NCI-H1048 (cell line): ENCODE data around the gene ZFAND2B.
A peak's percentile ranks its signal among the peaks of the same experiment; 100 is the strongest.
"Not testable (repeated sequence)": the region's sequence is repeated elsewhere in the genome, so short reads cannot be mapped to it uniquely, and the experiment has no call there.

ENCODE experiments used
- DNase-seq: peaks from one replicate; lab custom pipeline; 2025; lab: John Stamatoyannopoulos, UW

The ZFAND2B gene

DNA sequence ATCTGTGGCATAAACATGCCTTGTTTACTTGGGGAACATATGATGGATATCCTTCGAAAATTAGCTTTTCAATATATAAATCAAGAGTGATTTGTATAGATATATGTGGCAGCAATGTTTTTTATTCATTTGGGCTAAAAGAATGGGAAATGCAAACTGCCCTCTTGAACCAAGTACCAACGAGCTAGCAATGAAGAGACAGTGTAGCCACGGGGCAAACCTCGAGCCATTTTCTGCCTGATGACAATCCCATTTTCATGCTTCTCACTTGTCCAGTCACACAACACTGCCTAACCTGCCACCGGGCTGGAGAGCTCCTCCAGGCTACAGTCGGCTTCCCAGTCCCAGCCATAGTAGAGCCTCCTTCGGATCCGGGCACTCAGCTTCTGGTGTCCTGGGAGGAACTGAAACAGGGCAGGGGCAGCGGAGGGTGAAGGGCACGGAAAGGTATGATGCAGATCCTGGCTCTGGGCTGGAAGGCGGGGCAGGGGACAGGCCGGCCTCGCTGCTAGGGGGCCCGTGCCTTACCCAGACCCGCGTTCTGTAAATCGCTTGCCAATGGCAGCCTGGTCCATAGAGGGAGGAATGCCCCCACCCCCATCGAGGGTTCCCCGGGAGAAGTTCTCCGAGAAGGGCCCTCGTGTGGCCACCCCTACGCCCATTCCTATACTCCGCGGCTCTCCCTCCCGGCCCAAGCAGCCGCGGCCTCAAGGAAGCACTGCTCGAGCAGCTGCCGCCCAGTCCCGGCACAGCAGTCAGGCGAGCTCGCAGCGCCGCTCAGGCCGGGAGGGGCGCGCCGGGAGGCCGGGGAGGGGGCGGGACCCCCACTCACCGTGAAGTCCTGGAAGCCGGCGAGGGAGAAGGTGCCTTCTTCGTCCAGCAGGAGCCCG, 30.4 kb upstream of the ZFAND2B start:
- no peak for DNase-seq

DNA sequence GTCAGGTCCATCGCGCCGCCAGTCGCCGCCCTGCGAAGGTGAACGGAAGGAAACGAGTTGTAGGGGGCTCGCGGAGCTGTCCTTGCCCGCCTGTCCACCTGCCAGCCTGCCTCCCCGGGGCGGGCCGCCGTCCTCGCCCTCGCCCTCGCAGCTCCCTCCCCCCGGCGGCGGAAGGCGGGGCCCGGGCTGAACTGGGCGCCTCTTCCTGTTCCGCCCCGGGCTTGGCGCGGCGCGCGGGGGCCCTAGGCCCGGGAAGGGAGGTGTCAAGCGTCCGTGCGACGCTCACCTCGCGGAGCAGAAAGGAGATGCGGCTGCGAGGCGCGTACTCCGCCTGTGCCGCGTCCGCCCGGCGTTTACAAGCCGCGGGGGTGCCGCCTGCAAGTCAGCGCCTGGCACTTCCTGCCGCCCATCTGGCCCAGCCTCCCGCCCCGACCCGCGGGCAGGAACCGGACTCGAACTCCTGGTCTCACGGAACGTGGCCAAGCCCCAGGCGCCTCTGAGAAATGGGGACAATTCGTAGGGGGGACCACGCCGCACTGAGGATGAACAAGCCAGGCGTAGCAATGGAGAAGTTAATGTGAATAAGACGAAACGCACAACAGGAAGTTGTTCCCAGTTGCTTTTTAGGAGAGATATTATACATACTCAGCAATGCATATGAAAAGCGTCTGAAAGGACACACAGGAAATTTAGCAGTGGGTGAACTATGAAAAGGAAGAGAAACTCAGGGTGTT, 29.6 kb upstream of the ZFAND2B start, which contains the start of gene CNPPD1:
CNPPD1 (minus strand) TSS at position 108 of the 734 bp plus-strand sequence; CDS start at position 11, 97 bp downstream.
- peak; percentile 36 for DNase-seq

DNA sequence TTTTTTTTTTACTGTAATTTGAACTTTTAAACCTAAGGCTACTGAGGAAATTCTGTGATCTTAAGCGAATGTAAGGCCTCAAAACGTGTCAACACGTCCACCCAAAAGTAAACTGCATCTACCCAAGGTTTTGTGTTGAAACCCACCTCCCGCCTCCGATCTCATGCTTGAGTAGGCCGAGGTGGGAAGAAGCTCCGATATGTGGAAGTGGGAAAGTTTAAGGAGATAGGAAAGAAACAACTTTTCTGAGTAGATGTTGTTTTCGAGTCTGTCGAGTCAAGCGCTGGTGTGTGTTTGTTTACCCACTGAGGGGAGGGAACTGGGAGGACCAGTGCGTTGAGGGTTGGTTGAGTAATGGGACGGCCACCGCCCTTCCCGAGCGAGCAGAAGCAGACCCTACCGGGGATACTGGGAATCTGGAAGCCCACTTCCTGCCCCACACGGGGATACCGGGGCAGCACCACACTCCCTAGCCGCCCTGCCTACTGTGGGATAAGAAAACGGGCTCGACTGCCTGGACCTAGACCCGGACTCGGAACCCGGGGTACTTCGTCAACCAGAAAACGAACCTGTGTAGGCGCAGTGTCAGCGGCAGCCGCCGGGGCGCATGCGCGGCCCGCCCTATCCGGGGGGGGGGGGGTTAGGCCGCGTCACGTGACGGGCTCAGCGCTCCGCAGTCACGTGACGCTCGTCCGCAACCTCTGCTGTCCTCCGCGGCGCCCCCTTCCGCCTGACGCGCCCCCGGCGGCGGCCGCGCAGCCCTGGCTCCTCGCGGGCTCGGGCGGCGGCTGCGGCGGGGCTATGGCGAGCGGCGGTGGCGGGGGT, 28.8 kb upstream of the ZFAND2B start, which contains the start of gene RETREG2:
RETREG2 (plus strand) TSS at position 724 of the 825 bp plus-strand sequence; CDS start at position 802, 78 bp downstream.
- DNase-seq = peak; percentile 36

DNA sequence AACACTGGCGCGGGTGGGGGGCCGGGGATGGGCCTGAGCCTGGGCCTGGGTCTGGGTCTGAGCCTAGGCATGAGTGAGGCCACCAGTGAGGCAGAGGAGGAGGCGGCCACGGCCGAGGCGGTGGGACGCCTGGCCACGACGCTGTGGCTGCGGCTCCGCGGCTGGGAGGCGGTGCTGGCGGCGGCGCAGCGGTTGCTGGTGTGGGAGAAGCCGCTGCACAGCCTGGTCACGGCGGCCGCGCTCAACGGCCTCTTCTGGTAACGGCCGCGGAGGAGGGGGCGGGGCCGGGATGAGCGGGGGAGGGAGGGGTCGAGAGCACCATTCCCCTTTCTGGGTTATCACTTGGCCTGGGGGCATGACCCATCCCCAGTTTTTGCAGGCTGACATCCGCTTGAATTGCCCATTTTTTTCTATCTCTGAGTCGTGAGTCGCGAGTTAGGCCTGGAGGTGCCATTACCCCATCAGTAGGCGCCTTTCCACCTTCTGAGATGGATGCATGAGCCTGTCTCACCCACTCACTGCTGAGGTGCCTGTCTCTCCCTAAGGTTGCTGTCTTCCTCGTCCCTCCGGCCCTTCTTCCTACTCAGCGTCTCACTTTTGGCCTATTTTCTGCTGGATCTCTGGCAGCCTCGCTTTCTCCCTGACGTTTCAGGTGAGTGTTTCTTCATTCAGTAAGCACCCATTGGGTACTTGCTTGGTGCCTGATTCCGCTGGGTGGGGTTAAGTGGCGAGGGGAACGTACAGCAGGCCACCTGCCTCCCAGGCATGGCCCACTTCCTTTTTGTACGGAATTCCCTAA, 28.0 kb upstream of the ZFAND2B start:
- no peak for DNase-seq

DNA sequence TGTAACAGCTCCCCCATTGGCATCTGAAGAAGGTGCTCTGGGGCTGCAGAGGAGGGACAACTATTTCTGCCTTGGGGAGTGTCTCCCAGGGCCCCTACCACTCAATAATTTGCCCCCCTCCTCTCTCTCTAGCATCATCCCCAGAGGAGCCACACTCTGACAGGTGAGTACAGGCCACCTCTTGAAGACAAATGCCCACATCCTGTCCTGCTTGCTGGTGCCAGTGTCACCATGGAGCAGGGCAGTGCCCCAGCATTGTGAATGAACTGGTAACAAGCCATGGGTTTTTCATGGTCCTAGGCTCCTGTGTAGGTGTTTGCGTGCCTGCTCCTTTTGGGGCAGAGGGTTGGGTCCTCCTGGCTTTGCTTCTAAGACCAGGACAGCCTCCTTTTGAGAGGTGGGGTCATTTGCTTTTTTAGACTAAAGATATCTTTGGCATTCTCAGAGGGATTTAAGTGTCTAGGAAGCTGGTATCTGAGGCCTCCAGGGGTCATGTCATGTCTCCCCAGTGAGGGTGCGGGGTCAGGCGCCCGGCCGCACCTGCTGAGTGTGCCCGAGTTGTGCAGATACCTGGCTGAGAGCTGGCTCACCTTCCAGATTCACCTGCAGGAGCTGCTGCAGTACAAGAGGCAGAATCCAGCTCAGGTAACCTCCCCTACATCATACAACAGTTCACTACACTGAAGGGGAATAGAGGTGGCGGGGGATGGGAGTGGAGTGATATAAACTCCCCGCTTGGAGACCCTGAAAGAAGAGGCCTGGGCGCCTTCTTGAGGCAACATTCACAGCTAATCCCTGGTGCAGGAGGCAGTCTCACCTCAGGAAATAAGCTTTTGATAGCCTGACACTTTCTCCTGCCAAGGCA, 26.7 kb upstream of the ZFAND2B start:
- no peak for DNase-seq

DNA sequence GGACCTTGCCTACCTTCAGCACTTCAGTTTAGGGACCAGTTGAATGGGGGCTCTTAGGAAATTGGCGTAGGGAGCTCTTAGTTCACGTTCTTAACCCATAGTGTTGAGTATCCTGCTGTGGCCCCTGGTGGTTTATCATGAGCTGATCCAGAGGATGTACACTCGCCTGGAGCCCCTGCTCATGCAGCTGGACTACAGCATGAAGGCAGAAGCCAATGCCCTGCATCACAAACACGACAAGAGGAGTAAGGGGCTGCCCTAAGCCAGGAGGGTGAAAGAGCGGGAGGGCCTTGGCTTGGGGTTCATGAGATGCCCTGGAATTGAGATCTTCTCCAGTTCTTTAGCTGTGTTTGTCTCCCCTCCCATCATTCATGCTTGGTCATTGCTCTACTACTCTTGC, 25.6 kb upstream of the ZFAND2B start:
- DNase-seq = no peak

DNA sequence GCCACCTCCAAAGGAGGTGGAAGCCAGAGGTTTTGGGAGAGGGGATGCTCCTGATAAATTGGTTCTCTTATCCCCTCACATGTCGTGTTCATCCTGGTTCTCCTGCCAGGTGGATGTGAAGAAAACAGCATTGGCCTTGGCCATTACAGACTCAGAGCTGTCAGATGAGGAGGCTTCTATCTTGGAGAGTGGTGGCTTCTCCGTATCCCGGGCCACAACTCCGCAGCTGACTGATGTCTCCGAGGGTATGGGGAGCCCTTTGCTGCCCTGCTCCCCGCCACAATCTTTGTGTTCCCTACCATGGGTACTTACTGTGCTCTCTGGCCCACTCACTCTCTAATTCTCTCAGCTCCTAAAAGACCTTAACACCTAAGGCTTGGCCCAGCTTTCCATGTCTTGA, 25.1 kb upstream of the ZFAND2B start:
- no peak for DNase-seq

DNA sequence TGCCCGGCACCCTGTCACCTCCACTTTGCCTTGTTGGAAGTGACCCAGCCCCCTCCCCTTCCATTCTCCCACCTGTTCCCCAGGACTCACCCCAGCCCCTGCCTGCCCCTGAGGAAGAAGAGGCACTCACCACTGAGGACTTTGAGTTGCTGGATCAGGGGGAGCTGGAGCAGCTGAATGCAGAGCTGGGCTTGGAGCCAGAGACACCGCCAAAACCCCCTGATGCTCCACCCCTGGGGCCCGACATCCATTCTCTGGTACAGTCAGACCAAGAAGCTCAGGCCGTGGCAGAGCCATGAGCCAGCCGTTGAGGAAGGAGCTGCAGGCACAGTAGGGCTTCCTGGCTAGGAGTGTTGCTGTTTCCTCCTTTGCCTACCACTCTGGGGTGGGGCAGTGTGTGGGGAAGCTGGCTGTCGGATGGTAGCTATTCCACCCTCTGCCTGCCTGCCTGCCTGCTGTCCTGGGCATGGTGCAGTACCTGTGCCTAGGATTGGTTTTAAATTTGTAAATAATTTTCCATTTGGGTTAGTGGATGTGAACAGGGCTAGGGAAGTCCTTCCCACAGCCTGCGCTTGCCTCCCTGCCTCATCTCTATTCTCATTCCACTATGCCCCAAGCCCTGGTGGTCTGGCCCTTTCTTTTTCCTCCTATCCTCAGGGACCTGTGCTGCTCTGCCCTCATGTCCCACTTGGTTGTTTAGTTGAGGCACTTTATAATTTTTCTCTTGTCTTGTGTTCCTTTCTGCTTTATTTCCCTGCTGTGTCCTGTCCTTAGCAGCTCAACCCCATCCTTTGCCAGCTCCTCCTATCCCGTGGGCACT, 24.0 kb upstream of the ZFAND2B start:
- no peak for DNase-seq

DNA sequence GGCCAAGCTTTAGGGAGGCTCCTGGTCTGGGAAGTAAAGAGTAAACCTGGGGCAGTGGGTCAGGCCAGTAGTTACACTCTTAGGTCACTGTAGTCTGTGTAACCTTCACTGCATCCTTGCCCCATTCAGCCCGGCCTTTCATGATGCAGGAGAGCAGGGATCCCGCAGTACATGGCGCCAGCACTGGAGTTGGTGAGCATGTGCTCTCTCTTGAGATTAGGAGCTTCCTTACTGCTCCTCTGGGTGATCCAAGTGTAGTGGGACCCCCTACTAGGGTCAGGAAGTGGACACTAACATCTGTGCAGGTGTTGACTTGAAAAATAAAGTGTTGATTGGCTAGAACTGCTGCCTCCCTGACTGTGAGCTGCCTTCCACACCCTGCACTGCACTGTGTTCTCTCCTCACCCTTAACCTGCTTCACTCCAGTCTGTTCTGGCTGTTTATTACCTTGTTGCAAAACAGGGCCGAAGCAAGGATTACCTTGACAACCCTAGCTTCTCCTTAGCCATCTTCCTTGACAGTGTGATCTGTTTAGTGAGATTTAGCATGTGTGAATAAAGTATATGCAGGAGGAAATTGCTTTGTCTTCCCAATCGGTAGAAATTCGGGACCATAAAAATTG, 23.3 kb upstream of the ZFAND2B start:
- DNase-seq = no peak

DNA sequence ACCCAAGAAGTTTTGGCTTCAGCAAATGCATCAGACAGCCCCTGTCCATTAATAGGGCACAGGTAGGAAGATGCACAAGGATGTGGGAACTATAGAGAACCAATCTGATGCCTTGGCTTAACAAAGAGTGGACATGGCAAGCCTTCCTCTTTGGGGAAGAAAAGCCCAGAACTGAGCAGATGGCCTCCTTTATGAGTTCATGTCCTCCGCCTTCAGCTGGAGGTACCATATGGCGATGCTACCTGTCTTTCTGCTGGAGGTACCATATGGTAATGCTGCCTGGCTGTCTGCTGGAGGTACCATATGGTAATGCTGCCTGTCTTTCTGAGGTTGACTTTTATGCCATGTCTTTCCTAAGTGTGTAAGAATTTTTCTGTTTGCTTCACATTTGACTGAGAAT, 22.5 kb upstream of the ZFAND2B start:
- no peak for DNase-seq

DNA sequence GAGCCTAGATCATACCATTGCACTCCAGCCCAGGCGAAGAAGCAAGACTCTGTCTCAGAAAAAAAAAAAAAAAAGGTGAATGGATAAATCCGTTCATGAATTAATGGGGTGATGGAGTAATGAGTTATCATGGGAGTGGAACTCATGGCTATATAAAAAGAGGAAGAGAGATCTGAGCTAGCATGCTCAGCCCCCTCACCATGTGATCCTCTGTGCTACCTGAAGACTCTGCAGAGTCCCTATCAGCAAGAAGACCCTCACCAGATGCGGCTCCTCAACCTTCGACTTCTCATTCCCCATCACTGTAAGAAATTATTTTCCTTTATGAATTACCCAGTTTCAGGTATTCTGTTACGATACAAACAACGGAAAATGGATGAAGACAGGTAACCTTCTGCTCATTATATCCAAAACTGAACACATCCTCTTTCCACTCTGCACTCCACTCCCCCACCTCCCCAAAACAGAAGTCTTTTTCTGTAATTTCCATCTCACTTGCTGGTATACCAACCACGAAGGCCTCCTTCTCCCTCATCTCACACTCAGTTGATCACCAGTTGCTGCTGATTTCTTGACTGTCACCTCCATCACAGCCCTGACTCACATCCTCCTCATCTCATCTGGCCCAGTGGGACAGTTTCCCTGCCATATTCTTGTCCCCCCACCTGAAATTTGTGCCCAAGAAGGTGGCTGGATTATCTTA, 19.7 kb upstream of the ZFAND2B start:
- no peak for DNase-seq

DNA sequence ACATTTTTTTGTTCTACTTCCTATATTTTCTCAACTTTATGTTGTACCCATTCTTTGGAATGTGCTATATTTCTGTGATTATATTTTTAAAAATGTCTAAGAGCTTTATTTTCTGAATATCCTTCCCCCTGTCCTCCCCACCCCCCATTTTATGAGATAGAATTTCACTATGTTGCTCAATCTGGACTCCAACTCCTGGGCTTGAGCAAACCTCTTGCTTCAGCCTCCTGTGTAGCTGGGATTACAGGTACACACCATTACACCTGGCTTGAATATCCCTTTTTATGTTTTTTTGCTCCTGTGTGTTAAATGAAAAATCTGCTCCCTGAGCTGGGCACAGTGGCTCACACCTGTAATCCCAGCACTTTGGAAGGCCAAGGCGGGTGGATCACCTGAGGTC, 9.2 kb upstream of the ZFAND2B start:
- DNase-seq = no peak

DNA sequence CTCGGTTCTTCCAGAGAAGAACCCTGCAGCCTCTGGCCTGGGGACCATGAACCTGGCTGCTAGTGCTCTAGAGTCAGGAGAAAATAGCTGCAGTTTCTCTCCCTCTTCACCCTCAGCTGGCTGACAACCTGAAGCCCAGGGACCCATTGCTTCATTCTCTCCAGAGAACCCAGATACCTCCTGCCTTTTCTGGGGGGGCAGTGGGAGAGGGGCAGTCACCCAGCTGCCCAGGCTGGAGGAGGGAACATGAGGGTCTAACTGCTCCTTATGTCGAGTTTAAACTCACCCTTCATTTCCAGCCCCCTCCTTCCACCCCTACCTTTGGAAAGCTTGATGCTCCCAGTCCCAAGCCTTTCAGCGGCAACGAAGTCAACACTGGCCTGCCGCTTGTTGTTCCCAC, 7.6 kb upstream of the ZFAND2B start:
- no peak for DNase-seq

DNA sequence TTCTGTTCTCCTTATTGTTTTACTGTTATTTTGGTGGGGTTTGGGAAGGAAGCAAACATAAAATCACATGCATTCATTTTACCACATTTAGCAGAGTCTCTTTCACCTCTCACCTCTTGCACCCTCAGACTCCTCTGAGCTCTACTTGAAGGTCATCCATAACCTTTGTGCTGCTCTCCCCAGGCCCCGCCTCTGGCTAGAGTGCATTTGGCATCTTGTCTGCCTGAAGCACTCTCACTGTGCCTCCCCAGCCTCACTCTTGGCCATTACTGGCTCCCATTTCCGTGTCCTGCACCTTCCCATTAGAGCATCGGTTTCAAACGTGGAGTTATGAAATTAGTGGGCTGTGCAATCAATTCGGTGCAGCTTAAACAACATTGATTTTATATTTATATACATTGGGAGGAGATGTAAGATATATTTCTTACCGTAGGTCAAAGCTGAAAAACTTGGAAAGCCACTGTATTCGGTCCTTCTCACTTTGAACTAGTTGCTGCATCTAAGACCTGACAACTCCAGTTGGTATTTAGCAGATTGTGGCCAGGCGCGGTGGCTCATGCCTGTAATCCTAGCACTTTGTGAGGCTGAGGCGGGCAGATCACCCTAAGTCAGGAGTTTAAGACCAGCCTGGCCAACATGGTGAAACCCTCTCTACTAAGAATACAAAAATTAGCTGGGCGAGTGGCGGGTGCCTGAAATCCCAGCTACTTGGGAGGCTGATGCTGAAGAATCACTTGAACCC, 6.9 kb upstream of the ZFAND2B start:
- DNase-seq = no peak

DNA sequence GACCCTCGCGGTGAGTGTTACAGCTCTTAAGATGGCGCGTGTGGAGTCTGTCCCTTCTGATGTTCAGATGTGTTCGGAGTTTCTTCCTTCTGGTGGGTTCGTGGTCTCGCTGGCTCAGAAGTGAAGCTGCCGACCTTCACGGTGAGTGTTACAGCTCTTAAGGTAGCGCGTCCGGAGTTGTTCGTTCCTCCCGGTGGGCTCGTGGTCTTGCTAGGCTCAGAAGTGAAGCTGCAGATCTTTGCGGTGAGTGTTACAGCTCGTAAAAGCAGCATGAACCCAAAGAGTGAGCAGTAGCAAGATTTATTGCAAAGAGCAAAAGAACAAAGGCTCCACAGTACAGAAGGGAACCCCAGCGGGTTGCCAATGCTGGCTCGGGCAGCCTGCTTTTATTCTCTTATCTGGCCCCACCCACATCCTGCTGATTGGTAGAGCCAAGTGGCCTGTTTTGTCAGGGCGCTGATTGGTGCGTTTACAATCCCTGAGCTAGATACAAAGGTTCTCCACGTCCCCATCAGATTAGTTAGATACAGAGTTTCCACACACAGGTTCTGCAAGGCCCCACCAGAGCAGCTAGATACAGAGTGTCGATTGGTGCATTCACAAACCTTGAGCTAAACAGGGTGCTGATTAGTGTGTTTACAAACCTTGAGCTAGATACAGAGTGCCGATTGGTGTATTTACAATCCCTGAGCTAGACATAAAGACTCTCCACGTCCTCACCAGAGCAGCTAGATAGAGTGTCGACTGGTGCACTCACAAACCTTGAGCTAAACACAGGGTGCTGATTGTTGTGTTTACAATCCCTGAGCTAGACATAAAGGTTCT, 5.9 kb upstream of the ZFAND2B start:
- not testable (repeated sequence) for DNase-seq

DNA sequence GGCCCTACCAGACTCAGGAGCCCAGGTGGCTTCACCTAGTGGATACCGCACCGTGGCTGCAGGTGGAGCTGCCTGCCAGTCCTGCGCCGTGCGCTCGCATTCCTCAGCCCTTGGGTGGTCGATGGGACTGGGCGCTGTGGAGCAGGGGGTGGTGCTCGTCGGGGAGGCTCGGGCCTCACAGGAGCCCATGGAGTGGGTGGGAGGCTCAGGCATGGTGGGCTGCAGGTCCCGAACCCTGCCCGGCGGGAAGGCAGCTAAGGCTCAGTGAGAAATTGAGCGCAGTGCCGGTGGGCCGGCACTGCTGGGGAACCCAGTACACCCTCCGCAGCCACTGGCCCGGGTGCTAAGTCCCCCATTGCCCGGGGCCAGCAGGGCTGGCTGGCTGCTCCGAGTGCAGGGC, 5.3 kb upstream of the ZFAND2B start:
- DNase-seq = not testable (repeated sequence)
